HepG2 (cell line): ENCODE results near the gene SLC2A5. TPM values are rescaled to one million over a fixed set of nuclear protein-coding genes. Genes with fewer than 3 reads are reported as not detected.
"Not testable (repeated sequence)": the region's sequence is repeated elsewhere in the genome, so short reads cannot be mapped to it uniquely, and the experiment has no call there.

Source experiments
- ATAC-seq: fragments of 200-7000 bp; cut with Tn5 transposase; 3 replicates; pipeline ENCODE4 v1.9.1; 2020; ENCODE audit warnings: mild to moderate bottlenecking, moderate library complexity
- BruUV-seq: library from RNA; stranded (reverse); fragments of 400-500 nt; replicated peaks from 2 replicates; lab custom pipeline; 2021; lab: Mats Ljungman, UMichigan
- CTCF ChIA-PET: fragments of 300-600 bp; formaldehyde crosslinking; extraction: SDS; loops from one replicate; lab custom pipeline; 2021; ENCODE audit warnings: low total read pairs, inconsistent platforms, low intra/inter-chr PET ratio; lab: Yijun Ruan, JAX
- POLR2A ChIA-PET: fragments of 350-600 bp; sonication (Branson Sonifier 250); formaldehyde crosslinking; loops from one replicate; lab custom pipeline; 2020; ENCODE audit warnings: antibody characterized with exemption, inconsistent platforms; lab: Yijun Ruan, JAX
- DNase-seq: peaks from one replicate; pipeline ENCODE4 v3.0.0-alpha.2; 2015; ENCODE audit warnings: low spot score
- FAIRE-seq: peaks from 3 replicates; lab custom pipeline; 2011; peaks lifted over from hg19 to GRCh38; lab: Jason Lieb, UNC
- H2AFZ ChIP-seq: one replicate; pipeline ENCODE4 v1.6.1; 2011; ENCODE audit warnings: low read length, inconsistent platforms
- H3K27ac ChIP-seq: fragments of 300-600 bp; 3 replicates; pipeline ENCODE4 v1.8.0; 2011; ENCODE audit warnings: mixed run types, mild to moderate bottlenecking, mixed read lengths, low read length, inconsistent platforms; ENCODE audit not compliant: insufficient read depth; ENCODE audit errors: extremely low read length
- H3K27me3 ChIP-seq, 2 experiments: fragments of 200-600 bp in 1 of 2; 2 replicates in 1 of 2; 3 replicates in 1 of 2; pipeline versions ENCODE4 v1.6.0 to v1.8.0; 2011; ENCODE audit warnings: low read length in 2 of 2, mild to moderate bottlenecking in 2 of 2, moderate library complexity in 2 of 2, inconsistent platforms in 1 of 2; ENCODE audit not compliant: insufficient read depth in 2 of 2, control insufficient read depth in 1 of 2
- H3K36me3 ChIP-seq, 2 experiments: fragments of 200-600 bp in 1 of 2; replicated peaks in 1 of 2; 2 replicates in 1 of 2; 3 replicates in 1 of 2; pipeline versions ENCODE4 v1.5.1 to v1.8.0; 2011; ENCODE audit warnings: low read length in 2 of 2, inconsistent platforms in 1 of 2; ENCODE audit not compliant: insufficient read depth in 2 of 2, control insufficient read depth in 1 of 2
- H3K4me1 ChIP-seq: 2 replicates; pipeline ENCODE4 v1.5.1; 2012; ENCODE audit warnings: low read length, inconsistent platforms; ENCODE audit not compliant: insufficient read depth
- H3K4me2 ChIP-seq: 2 replicates; pipeline ENCODE4 v1.6.0; 2011; ENCODE audit warnings: low read depth, low read length, inconsistent platforms
- H3K4me3 ChIP-seq, 3 experiments: fragments of 200-600 bp in 1 of 3; sonication (generic), shearing (Covaris generic) in 1 of 3; replicated peaks in 1 of 3; 2 replicates each; pipeline ENCODE4 v1.5.1; 2011 to 2016; ENCODE audit warnings: low read length in 3 of 3, inconsistent platforms in 2 of 3, low read depth in 2 of 3, mild to moderate bottlenecking in 2 of 3, control low read depth in 1 of 3, mixed read lengths in 1 of 3; ENCODE audit not compliant: insufficient read depth in 1 of 3
- H3K79me2 ChIP-seq: one replicate; pipeline ENCODE4 v1.6.1; 2011; ENCODE audit warnings: low read length, inconsistent platforms; ENCODE audit not compliant: insufficient read depth
- H3K9ac ChIP-seq: 2 replicates; pipeline ENCODE4 v1.6.0; 2011; ENCODE audit warnings: mild to moderate bottlenecking, low read depth, low read length, inconsistent platforms; ENCODE audit not compliant: insufficient read depth
- H3K9me3 ChIP-seq: 2 replicates; pipeline ENCODE4 v1.5.1; 2012; ENCODE audit warnings: mild to moderate bottlenecking, low read length
- H4K20me1 ChIP-seq: 2 replicates; pipeline ENCODE4 v1.6.0; 2011; ENCODE audit warnings: inconsistent platforms, mild to moderate bottlenecking, low read length, moderate library complexity; ENCODE audit not compliant: insufficient read depth
- ARID3A ChIP-seq: IDR thresholded peaks from 2 replicates; pipeline ENCODE4 v1.6.1; 2012; ENCODE audit warnings: low read depth, low read length, improper control_type of control experiment
- ATF5 ChIP-seq: sonication (generic); formaldehyde crosslinking; IDR thresholded peaks from 2 replicates; pipeline ENCODE4 v1.4.0; 2020; ENCODE audit warnings: mild to moderate bottlenecking, low read depth, missing genetic modification reagents
- ATF7-NPFF ChIP-seq: sonication (generic); formaldehyde crosslinking; IDR thresholded peaks from 2 replicates; pipeline ENCODE4 v1.8.1; 2023; ENCODE audit warnings: mild to moderate bottlenecking, low read depth, missing genetic modification reagents, moderate library complexity
- JUNB ChIP-seq: sonication (generic); formaldehyde crosslinking; IDR thresholded peaks from 2 replicates; pipeline ENCODE4 v1.8.0; 2022; ENCODE audit warnings: missing genetic modification reagents, mild to moderate bottlenecking, borderline replicate concordance
- KDM1A ChIP-seq: IDR thresholded peaks from 2 replicates; pipeline ENCODE4 v1.6.1; 2016; ENCODE audit warnings: missing compliant biosample characterization
- KLF15 ChIP-seq: sonication (generic); formaldehyde crosslinking; IDR thresholded peaks from 2 replicates; pipeline ENCODE4 v1.8.1; 2023; ENCODE audit warnings: borderline replicate concordance, mild to moderate bottlenecking, inconsistent platforms, missing genetic modification reagents, mixed read lengths
- LBX2 ChIP-seq: sonication (generic); formaldehyde crosslinking; IDR thresholded peaks from 2 replicates; pipeline ENCODE4 v1.5.0; 2020; ENCODE audit warnings: missing genetic modification reagents, mild to moderate bottlenecking, borderline replicate concordance
- MATR3 ChIP-seq: sonication (generic); formaldehyde crosslinking; IDR thresholded peaks from 2 replicates; pipeline ENCODE4 v1.4.0; 2020; ENCODE audit warnings: missing genetic modification reagents
- SRY ChIP-seq: sonication (generic); formaldehyde crosslinking; IDR thresholded peaks from 2 replicates; pipeline ENCODE4 v1.8.0; 2022; ENCODE audit warnings: mild to moderate bottlenecking, missing genetic modification reagents
- ZNF749 ChIP-seq: sonication (generic); formaldehyde crosslinking; IDR thresholded peaks from 2 replicates; pipeline ENCODE4 v1.8.0; 2022; ENCODE audit warnings: mild to moderate bottlenecking, missing genetic modification reagents, moderate library complexity, borderline replicate concordance
- ZSCAN20 ChIP-seq: sonication (generic); formaldehyde crosslinking; IDR thresholded peaks from 2 replicates; pipeline ENCODE4 v1.4.0; 2020; ENCODE audit warnings: missing genetic modification reagents, mild to moderate bottlenecking, borderline replicate concordance
- ZSCAN21 ChIP-seq: sonication (generic); formaldehyde crosslinking; IDR thresholded peaks from 2 replicates; pipeline ENCODE4 v1.8.0; 2022; ENCODE audit warnings: mild to moderate bottlenecking, missing genetic modification reagents, moderate library complexity, borderline replicate concordance
- ZSCAN30 ChIP-seq: sonication (generic); formaldehyde crosslinking; IDR thresholded peaks from 2 replicates; pipeline ENCODE4 v1.5.0; 2020; ENCODE audit warnings: mild to moderate bottlenecking, missing genetic modification reagents
- ZSCAN31 ChIP-seq: sonication (generic); formaldehyde crosslinking; IDR thresholded peaks from 2 replicates; pipeline ENCODE4 v1.5.0; 2020; ENCODE audit warnings: low read depth, mild to moderate bottlenecking, missing genetic modification reagents
- ZUFSP ChIP-seq: sonication (generic); formaldehyde crosslinking; IDR thresholded peaks from 2 replicates; pipeline ENCODE4 v1.9.0; 2021; ENCODE audit warnings: missing genetic modification reagents, mild to moderate bottlenecking, borderline replicate concordance
- whole genome bisulfite sequencing: methylation state at CpG from one replicate; pipeline ENCODE4 v1.1.6; 2017; ENCODE audit warnings: low lambda C conversion rate; 5-methylcytosine and 5-hydroxymethylcytosine counted together
- in situ Hi-C: cut with HindIII; loops from 2 replicates; pipeline ENCODE4 v1.10.0; 2017; ENCODE audit warnings: low pct_unique_long_range_greater_than_20kb; ENCODE audit not compliant: extremely low pct_ligation_motif_present
- intact Hi-C: fragments of 100-400 bp; cut with micrococcal nuclease; formaldehyde crosslinking; loops from one replicate; pipeline ENCODE4 v1.10.0; 2022; ENCODE audit not compliant: unreplicated experiment
- polyA plus RNA-seq, 8 experiments: library from polyadenylated mRNA; depleted of rRNA in 3 of 8; stranded (reverse) in 7 of 8; unstranded in 1 of 8; fragments of >200 nt; fragmentation: Illumina TruSeq in 4 of 8; extraction: Trizol in 4 of 8; gene quantifications; 2 replicates each; pipeline versions ENCODE4 v1.2.1 to v1.2.3, GENCODE V29; 2011 to 2016; ENCODE audit warnings: low read depth in 4 of 8, missing spikeins in 1 of 8, mixed read lengths in 1 of 8; ENCODE audit not compliant: insufficient read depth in 1 of 8
- total RNA-seq, 5 experiments: library from RNA; depleted of rRNA; stranded (reverse); fragments of >200 nt; fragmentation: Illumina TruSeq; extraction: Trizol; gene quantifications; 2 replicates each; pipeline ENCODE4 v1.2.3, GENCODE V29; 2016; ENCODE audit warnings: low read depth in 1 of 5

The SLC2A5 gene
- total and polyA plus RNA-seq, 2 of the 13 experiments (the other 11 are each of a cell fraction or from before 2014, with no cell fraction given) = 0.04 to 0.54 TPM

GRCh38 chr1:9031484-9032259, 37.8 kb downstream of the SLC2A5 start:
- Histone ChIP-seq H4K20me1 (no peaks in the 10 kb centered on the region), H3K9me3 (peaks cover 10% of the 10 kb centered on the region), H3K79me2 (no peaks in the 10 kb centered on the region), H3K4me2 (no peak overlapping the region), H3K4me1 (peaks cover 10% of the 10 kb centered on the region; the same call in 1 of the 2 replicates), H3K9ac (no peak overlapping the region), H3K36me3 (no peaks in the 10 kb centered on the region), H3K27me3 (no peaks in the 10 kb centered on the region), H3K27ac (no peak overlapping the region), H2AFZ (no peak overlapping the region), H3K4me3 (no peak overlapping the region)
- no peak for DNase-seq
- ATAC-seq = no peak
- in situ Hi-C loops = no loop called here
- BruUV-seq = no TSS peak
- no peak for FAIRE-seq
- ChIA-PET CTCF (no interaction called here), POLR2A (no interaction called here)
- no peak for TF ChIP-seq ZSCAN30
- TF ChIP-seq ZSCAN20 = no peak
- TF ChIP-seq ZNF749 = no peak
- no peak for TF ChIP-seq MATR3 (CRISPR knock-in tag)
- no peak for TF ChIP-seq ARID3A
- TF ChIP-seq ZSCAN21 = no peak
- TF ChIP-seq LBX2 (CRISPR knock-in tag) = no peak
- TF ChIP-seq ZUFSP (CRISPR knock-in tag) = no peak
- no peak for TF ChIP-seq KLF15
- no peak for TF ChIP-seq SRY (CRISPR knock-in tag)
- no peak for TF ChIP-seq ATF5 (CRISPR knock-in tag)
- TF ChIP-seq ATF7-NPFF = no peak
- TF ChIP-seq JUNB (CRISPR knock-in tag) = no peak
- TF ChIP-seq ZSCAN31 (CRISPR knock-in tag) = no peak
- TF ChIP-seq KDM1A (CRISPR knock-in tag) = no peak
- intact Hi-C loops = no loop called here
- WGBS = 40% methylated on average over 2 of the region's 12 CpGs

- H3K27ac ChIP-seq, ATAC-seq, H2AFZ ChIP-seq, H3K27me3 ChIP-seq, CTCF ChIA-PET, DNase-seq, H3K4me3 ChIP-seq, in situ Hi-C loops, H3K9ac ChIP-seq, H3K79me2 ChIP-seq, H3K4me2 ChIP-seq, FAIRE-seq, intact Hi-C loops, H4K20me1 ChIP-seq, H3K36me3 ChIP-seq, POLR2A ChIA-PET, BruUV-seq, H3K9me3 ChIP-seq: not testable (repeated sequence)
- 28% methylated on average over 4 of the region's 4 CpGs for WGBS
- peaks cover 16% of the 10 kb centered on the region; the same call in 1 of the 2 replicates for H3K4me1 ChIP-seq
Observed at GRCh38 chr1:9031077-9031476, 38.4 kb downstream of the SLC2A5 start.
